ENCODE data around the gene MAJIN. TPM values are rescaled to one million over a fixed set of nuclear protein-coding genes. Genes with fewer than 3 reads are reported as not detected.
A peak's percentile ranks its signal among the peaks of the same experiment; 100 is the strongest.

Gene MAJIN
- total RNA-seq, 2 donors from 2014 or later, result 0.45 TPM; not detected in 1

GRCh38 chr11:64894070-64894811 is 77.7 kb downstream of the MAJIN start:
- DNase-seq (ENCODE audit: low spot score in 2 of 2) (peak; percentile 83 to 97), ATAC-seq (peak; percentile 96 to 97)
- H3K9me3 Mint-ChIP-seq, result no peaks in the 10 kb centered on the region
- H3K36me3 Mint-ChIP-seq, result peaks cover 0 to 2% of the 10 kb centered on the region in 2 donors
- peak overlapping the region in 1 of 2 donors; percentile 39 for H3K27ac Mint-ChIP-seq

GRCh38 chr11:64893194-64894069 is 78.5 kb downstream of the MAJIN start:
- no peaks in the 10 kb centered on the region for H3K36me3 Mint-ChIP-seq
- no peaks in the 10 kb centered on the region for H3K9me3 Mint-ChIP-seq
- ATAC-seq (no peak), DNase-seq (ENCODE audit: low spot score in 2 of 2) (no peak)
- H3K27ac Mint-ChIP-seq, result peak overlapping the region in 1 of 2 donors; percentile 39

- Mint-ChIP-seq H3K27ac (no peak overlapping the region), H3K36me3 (no peaks in the 10 kb centered on the region), H3K9me3 (no peaks in the 10 kb centered on the region)
- ATAC-seq (no peak), DNase-seq (ENCODE audit: low spot score in 2 of 2) (no peak)
Measured at GRCh38 chr11:64892838-64893193, 79.1 kb downstream of the MAJIN start.

- ATAC-seq (no peak), DNase-seq (ENCODE audit: low spot score in 2 of 2) (no peak)
- no peaks in the 10 kb centered on the region for H3K36me3 Mint-ChIP-seq
- H3K27ac Mint-ChIP-seq, result peak overlapping the region; percentile 30 to 33
- H3K9me3 Mint-ChIP-seq, result no peaks in the 10 kb centered on the region
Measured at GRCh38 chr11:64892411-64892831, 79.5 kb downstream of the MAJIN start.

- H3K36me3 Mint-ChIP-seq, result no peaks in the 10 kb centered on the region
- DNase-seq (ENCODE audit: low spot score in 2 of 2), result no peak
- H3K9me3 Mint-ChIP-seq, result no peaks in the 10 kb centered on the region
- H3K27ac Mint-ChIP-seq, result peak overlapping the region; percentile 30 to 44
- ATAC-seq, result no peak
Measured at GRCh38 chr11:64891880-64892279, 80.0 kb downstream of the MAJIN start.

- peak overlapping the region; percentile 30 to 44 for H3K27ac Mint-ChIP-seq
Measured at GRCh38 chr11:64891215-64891848, 80.6 kb downstream of the MAJIN start.

GRCh38 chr11:64890522-64890939 is 81.4 kb downstream of the MAJIN start:
- H3K36me3 Mint-ChIP-seq, result no peaks in the 10 kb centered on the region
- ATAC-seq (no peak), DNase-seq (ENCODE audit: low spot score in 2 of 2) (no peak)
- H3K27ac Mint-ChIP-seq, result peak overlapping the region in 1 of 2 donors; percentile 72
- H3K9me3 Mint-ChIP-seq, result no peaks in the 10 kb centered on the region

More at GRCh38 chr11:64891215-64891848, 80.6 kb downstream of the MAJIN start:
- no peaks in the 10 kb centered on the region for H3K36me3 Mint-ChIP-seq
- no peak for ATAC-seq
- DNase-seq (ENCODE audit: low spot score in 2 of 2), result no peak
- no peaks in the 10 kb centered on the region for H3K9me3 Mint-ChIP-seq

GRCh38 chr11:64888729-64889511 is 83.0 kb downstream of the MAJIN start:
- DNase-seq (ENCODE audit: low spot score in 2 of 2), result no peak
- Mint-ChIP-seq H3K27ac (no peak overlapping the region), H3K9me3 (no peaks in the 10 kb centered on the region), H3K36me3 (no peaks in the 10 kb centered on the region)
- peak in 1 of 2 donors; percentile 15 for ATAC-seq

GRCh38 chr11:64888406-64888728 is 83.5 kb downstream of the MAJIN start:
- DNase-seq (ENCODE audit: low spot score in 2 of 2), result no peak
- no peak for ATAC-seq
- H3K27ac Mint-ChIP-seq, result peak overlapping the region; percentile 46 to 62
- no peaks in the 10 kb centered on the region for H3K36me3 Mint-ChIP-seq
- no peaks in the 10 kb centered on the region for H3K9me3 Mint-ChIP-seq

Other genes starting within 250 kb of the MAJIN start
- 1 to 10 TPM in 1 of 2 donors, under 1 TPM in 1; 0.84 to 1.3 TPM for gene NRXN2, start 248.9 kb downstream of the MAJIN start, total RNA-seq
- gene RASGRP2, start 228.0 kb downstream of the MAJIN start, total RNA-seq, result 10 to 100 TPM; 12.5 to 12.6 TPM
- 1 to 10 TPM in 1 of 2 donors, under 1 TPM in 1; 0.87 to 2.3 TPM for gene PYGM, start 212.1 kb downstream of the MAJIN start, total RNA-seq
- gene SF1, start 193.6 kb downstream of the MAJIN start, total RNA-seq, result 100 to 1,000 TPM; 323 to 406 TPM
- gene MAP4K2, start 168.9 kb downstream of the MAJIN start, total RNA-seq, result 10 to 100 TPM; 67.7 to 83.2 TPM
- 10 to 100 TPM in 1 of 2 donors, 1 to 10 TPM in 1; 9.7 to 35.1 TPM for gene MEN1, start 161.6 kb downstream of the MAJIN start, total RNA-seq
- gene CDC42BPG, start 127.5 kb downstream of the MAJIN start, total RNA-seq, result under 1 TPM; 0.61 to 0.76 TPM
- 100 to 1,000 TPM in 1 of 2 donors, 10 to 100 TPM in 1; 93.1 to 123 TPM for gene EHD1, start 93.5 kb downstream of the MAJIN start, total RNA-seq
- gene ATG2A, start 54.9 kb downstream of the MAJIN start, total RNA-seq, result 10 to 100 TPM; 21.2 to 26.8 TPM
- gene PPP2R5B, start 47.4 kb downstream of the MAJIN start, total RNA-seq, result 10 to 100 TPM in 1 of 2 donors, 1 to 10 TPM in 1; 2.8 to 29.9 TPM
- gene GPHA2, start 36.2 kb downstream of the MAJIN start, total RNA-seq, result not detected
- gene BATF2, start 24.9 kb upstream of the MAJIN start, total RNA-seq, result not detected
- 10 to 100 TPM; 82.6 to 96.1 TPM for gene ARL2, start 42.1 kb upstream of the MAJIN start, total RNA-seq
- 10 to 100 TPM; 12.5 to 14.5 TPM for gene SNX15, start 55.3 kb upstream of the MAJIN start, total RNA-seq
- 10 to 100 TPM in 1 of 2 donors, 1 to 10 TPM in 1; 8.9 to 33.3 TPM for gene SAC3D1, start 69.1 kb upstream of the MAJIN start, total RNA-seq
- 10 to 100 TPM; 14.9 to 23.1 TPM for gene NAALADL1, start 86.4 kb upstream of the MAJIN start, total RNA-seq
- gene CDCA5, start 111.9 kb upstream of the MAJIN start, total RNA-seq, result 100 to 1,000 TPM; 128 to 203 TPM
- 10 to 100 TPM; 29.9 to 41.3 TPM for gene ZFPL1, start 112.1 kb upstream of the MAJIN start, total RNA-seq
- 100 to 1,000 TPM in 1 of 2 donors, 10 to 100 TPM in 1; 60.4 to 101 TPM for gene VPS51, start 124.1 kb upstream of the MAJIN start, total RNA-seq
- 10 to 100 TPM; 20.5 to 24.3 TPM for gene TM7SF2, start 139.8 kb upstream of the MAJIN start, total RNA-seq
- 1 to 10 TPM; 5.6 to 10.0 TPM for gene ZNHIT2, start 145.6 kb upstream of the MAJIN start, total RNA-seq
- 1,000 to 10,000 TPM in 1 of 2 donors, 100 to 1,000 TPM in 1; 983 to 1,040 TPM for gene FAU, start 150.0 kb upstream of the MAJIN start, total RNA-seq
- 10 to 100 TPM; 55.3 to 92.6 TPM for gene MRPL49, start 150.2 kb upstream of the MAJIN start, total RNA-seq
- gene SYVN1, start 162.4 kb upstream of the MAJIN start, total RNA-seq, result 10 to 100 TPM; 30.2 to 31.6 TPM
- gene SPDYC, start 198.1 kb upstream of the MAJIN start, total RNA-seq, result not detected
- 100 to 1,000 TPM; 119 to 137 TPM for gene CAPN1, start 209.8 kb upstream of the MAJIN start, total RNA-seq

Data from activated naive CD4-positive, alpha-beta T cell treated with anti-CD3 and anti-CD28 coated beads, Interleukin-2, amount 50 U/mL, for 72 hours (primary cell).